Measurements from ENCODE around the gene WIZ.

GRCh38 chr19:15445227-15445605 is 4.5 kb downstream of the WIZ start:
- TF ChIP-seq, protein P1, sequence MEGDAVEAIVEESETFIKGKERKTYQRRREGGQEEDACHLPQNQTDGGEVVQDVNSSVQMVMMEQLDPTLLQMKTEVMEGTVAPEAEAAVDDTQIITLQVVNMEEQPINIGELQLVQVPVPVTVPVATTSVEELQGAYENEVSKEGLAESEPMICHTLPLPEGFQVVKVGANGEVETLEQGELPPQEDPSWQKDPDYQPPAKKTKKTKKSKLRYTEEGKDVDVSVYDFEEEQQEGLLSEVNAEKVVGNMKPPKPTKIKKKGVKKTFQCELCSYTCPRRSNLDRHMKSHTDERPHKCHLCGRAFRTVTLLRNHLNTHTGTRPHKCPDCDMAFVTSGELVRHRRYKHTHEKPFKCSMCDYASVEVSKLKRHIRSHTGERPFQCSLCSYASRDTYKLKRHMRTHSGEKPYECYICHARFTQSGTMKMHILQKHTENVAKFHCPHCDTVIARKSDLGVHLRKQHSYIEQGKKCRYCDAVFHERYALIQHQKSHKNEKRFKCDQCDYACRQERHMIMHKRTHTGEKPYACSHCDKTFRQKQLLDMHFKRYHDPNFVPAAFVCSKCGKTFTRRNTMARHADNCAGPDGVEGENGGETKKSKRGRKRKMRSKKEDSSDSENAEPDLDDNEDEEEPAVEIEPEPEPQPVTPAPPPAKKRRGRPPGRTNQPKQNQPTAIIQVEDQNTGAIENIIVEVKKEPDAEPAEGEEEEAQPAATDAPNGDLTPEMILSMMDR (IDR thresholded peaks at IDR 0.05) = no peak
- no peak for TF ChIP-seq POLR2A (IDR thresholded peaks at IDR 0.05)
- no peak for TF ChIP-seq POLR2AphosphoS5 (IDR thresholded peaks at IDR 0.05)

Data from suprapubic skin (tissue), 4 donors.